OCI-LY3 (cell line): ENCODE data around the gene SPAG9.

Source experiments
- CTCF ChIP-seq: fragments of 200-600, 300-600 bp; sonication (generic); IDR thresholded peaks from 2 replicates; pipeline ENCODE4 v1.5.1; 2014; ENCODE audit warnings: antibody characterized with exemption, low read length, low read depth
- EZH2phosphoT487 ChIP-seq: fragments of 200-600 bp; shearing (Covaris generic); IDR thresholded peaks from 2 replicates; pipeline ENCODE4 v1.6.1; 2018; ENCODE audit warnings: antibody characterized with exemption, mixed run types, low read depth

- TF ChIP-seq CTCF (no peak), EZH2phosphoT487 (no peak)
These were observed 166.0 kb downstream of the SPAG9 start for GRCh38 chr17:50954641-50955121.
